KMS-11 (cell line): ENCODE results near the gene UBASH3A.

Experiments
- H2AFZ ChIP-seq: fragments of 200-600 bp; sonication (generic); 2 replicates; pipeline ENCODE4 v1.6.1; 2016; ENCODE audit warnings: antibody characterized with exemption, mixed run types, low read depth
- H3K27ac ChIP-seq: fragments of 200-600 bp; sonication (generic); 2 replicates; pipeline ENCODE4 v1.6.1; 2016; ENCODE audit warnings: mild to moderate bottlenecking, mixed run types
- H3K27me3 ChIP-seq: fragments of 200-600 bp; sonication (generic); 2 replicates; pipeline ENCODE4 v1.6.1; 2017; ENCODE audit warnings: mild to moderate bottlenecking, low read depth, mixed run types, moderate library complexity; ENCODE audit not compliant: insufficient read depth
- H3K36me3 ChIP-seq: fragments of 200-600 bp; sonication (generic); 2 replicates; pipeline ENCODE4 v1.6.1; 2017; ENCODE audit warnings: mild to moderate bottlenecking, mixed run types; ENCODE audit not compliant: insufficient read depth
- H3K4me1 ChIP-seq: fragments of 200-600 bp; sonication (generic); 2 replicates; pipeline ENCODE4 v1.6.1; 2016; ENCODE audit warnings: mild to moderate bottlenecking, low read depth, mixed run types; ENCODE audit not compliant: poor library complexity, severe bottlenecking
- H3K4me2 ChIP-seq: fragments of 200-600 bp; sonication (generic); 2 replicates; pipeline ENCODE4 v1.7.0; 2016; ENCODE audit warnings: mild to moderate bottlenecking, mixed run types
- H3K4me3 ChIP-seq: fragments of 200-600 bp; sonication (generic); IDR thresholded peaks from 2 replicates; pipeline ENCODE4 v1.6.1; 2017; ENCODE audit warnings: low read depth, low read length, mixed read lengths; ENCODE audit not compliant: insufficient read depth
- H3K79me2 ChIP-seq: fragments of 200-600 bp; sonication (generic); 2 replicates; pipeline ENCODE4 v1.6.1; 2016; ENCODE audit warnings: low read depth, mixed run types; ENCODE audit not compliant: insufficient read depth
- H3K9ac ChIP-seq: fragments of 200-600 bp; sonication (generic); 2 replicates; pipeline ENCODE4 v1.6.1; 2016; ENCODE audit warnings: mild to moderate bottlenecking, mixed run types
- H4K20me1 ChIP-seq: fragments of 200-600 bp; sonication (generic); 2 replicates; pipeline ENCODE4 v1.6.1; 2016; ENCODE audit warnings: mild to moderate bottlenecking, mixed run types; ENCODE audit not compliant: insufficient read depth
- CTCF ChIP-seq: fragments of 200-600 bp; sonication (generic); conservative IDR thresholded peaks from 2 replicates; pipeline ENCODE4 v1.6.1; 2017; ENCODE audit warnings: low read depth, mild to moderate bottlenecking, antibody characterized with exemption, low read length, moderate library complexity, mixed read lengths

Gene UBASH3A

GRCh38 chr21:42435833-42436232 is 32.1 kb downstream of the UBASH3A start:
- Histone ChIP-seq H3K79me2 (no peaks in the 10 kb centered on the region), H3K36me3 (no peaks in the 10 kb centered on the region), H3K4me1 (no peaks in the 10 kb centered on the region), H3K4me2 (no peak overlapping the region), H3K27me3 (peaks cover 34% of the 10 kb centered on the region; the same call in 1 of the 2 replicates), H3K27ac (no peak overlapping the region), H4K20me1 (no peaks in the 10 kb centered on the region), H2AFZ (no peak overlapping the region), H3K9ac (no peak overlapping the region), H3K4me3 (no peak overlapping the region)
- TF ChIP-seq CTCF = no peak

- TF ChIP-seq CTCF = no peak
- H3K27ac ChIP-seq = no peak overlapping the region
- H3K27me3 ChIP-seq = peaks cover 32% of the 10 kb centered on the region; the same call in 1 of the 2 replicates
- no peak overlapping the region for H2AFZ ChIP-seq
- H3K4me3 ChIP-seq = no peak overlapping the region
- H3K9ac ChIP-seq = no peak overlapping the region
- no peaks in the 10 kb centered on the region for H3K79me2 ChIP-seq
- no peaks in the 10 kb centered on the region for H3K4me1 ChIP-seq
- H4K20me1 ChIP-seq = no peaks in the 10 kb centered on the region
- no peaks in the 10 kb centered on the region for H3K36me3 ChIP-seq
- H3K4me2 ChIP-seq = no peak overlapping the region
Observed at GRCh38 chr21:42436914-42437313, 33.2 kb downstream of the UBASH3A start.

- peaks cover 32% of the 10 kb centered on the region; the same call in 1 of the 2 replicates for H3K27me3 ChIP-seq
- no peak overlapping the region for H3K27ac ChIP-seq
- no peak overlapping the region for H2AFZ ChIP-seq
- H3K4me3 ChIP-seq = no peak overlapping the region
- H3K79me2 ChIP-seq = no peaks in the 10 kb centered on the region
- H3K4me2 ChIP-seq = no peak overlapping the region
- H3K9ac ChIP-seq = no peak overlapping the region
- no peak for TF ChIP-seq CTCF
- no peaks in the 10 kb centered on the region for H3K36me3 ChIP-seq
- no peaks in the 10 kb centered on the region for H4K20me1 ChIP-seq
- H3K4me1 ChIP-seq = no peaks in the 10 kb centered on the region
Observed at GRCh38 chr21:42437786-42438185, 34.1 kb downstream of the UBASH3A start.

GRCh38 chr21:42438316-42439205 is 34.9 kb downstream of the UBASH3A start:
- TF ChIP-seq CTCF = no peak
- Histone ChIP-seq H3K27me3 (peaks cover 24% of the 10 kb centered on the region; the same call in 1 of the 2 replicates), H2AFZ (no peak overlapping the region), H3K4me2 (no peak overlapping the region), H3K27ac (no peak overlapping the region), H3K4me1 (no peaks in the 10 kb centered on the region), H3K9ac (no peak overlapping the region), H3K4me3 (no peak overlapping the region), H4K20me1 (no peaks in the 10 kb centered on the region), H3K36me3 (no peaks in the 10 kb centered on the region), H3K79me2 (no peaks in the 10 kb centered on the region)
